Upper lobe of right lung (tissue), 1 donor: ENCODE measurements around the gene ASTN2. TPM values are rescaled to one million over a fixed set of nuclear protein-coding genes. Genes with fewer than 3 reads are reported as not detected.

ENCODE experiments used
- ATAC-seq: fragments of 200-7000 bp; cut with Tn5 transposase; one replicate; pipeline ENCODE4 v1.9.1; 2020; ENCODE audit warnings: mild to moderate bottlenecking, moderate library complexity
- DNase-seq: peaks from one replicate; pipeline ENCODE4 v3.0.0-alpha.2; 2020
- H3K27ac ChIP-seq: fragments of 200-600 bp; one replicate; pipeline ENCODE4 v1.8.0; 2022
- H3K27me3 ChIP-seq: fragments of 200-600 bp; one replicate; pipeline ENCODE4 v1.8.0; 2022; ENCODE audit warnings: mild to moderate bottlenecking
- H3K36me3 ChIP-seq: fragments of 200-600 bp; one replicate; pipeline ENCODE4 v1.8.0; 2022
- H3K4me1 ChIP-seq: fragments of 200-600 bp; one replicate; pipeline ENCODE4 v1.8.0; 2022
- H3K4me3 ChIP-seq: fragments of 200-600 bp; one replicate; pipeline ENCODE4 v1.8.0; 2022; ENCODE audit warnings: mild to moderate bottlenecking
- H3K9me3 ChIP-seq: fragments of 200-600 bp; one replicate; pipeline ENCODE4 v1.8.0; 2022
- intact Hi-C: fragments of 100-400 bp; cut with DNase I; formaldehyde crosslinking; loops from one replicate; pipeline ENCODE4 v1.11.0; 2022
- total RNA-seq: library from RNA; stranded (reverse); fragmentation: NEBNext Ultra II Directional; extraction: Animal tissue kit (Norgen Biotek cat#: 25700); gene quantifications from one replicate; pipeline ENCODE4 v1.2.1, GENCODE V29; 2021
- TF ChIP-seq, protein P1 (sequence below): fragments of 200-600 bp; IDR thresholded peaks from one replicate; pipeline ENCODE4 v1.8.0; 2022; ENCODE audit warnings: antibody characterized with exemption
- donor health status: DM: no; HTN: yes; CAD: no; lungs with severe emphysema.

Gene ASTN2
- total RNA-seq, 1 donor from 2014 or later = 3.8 TPM

DNA sequence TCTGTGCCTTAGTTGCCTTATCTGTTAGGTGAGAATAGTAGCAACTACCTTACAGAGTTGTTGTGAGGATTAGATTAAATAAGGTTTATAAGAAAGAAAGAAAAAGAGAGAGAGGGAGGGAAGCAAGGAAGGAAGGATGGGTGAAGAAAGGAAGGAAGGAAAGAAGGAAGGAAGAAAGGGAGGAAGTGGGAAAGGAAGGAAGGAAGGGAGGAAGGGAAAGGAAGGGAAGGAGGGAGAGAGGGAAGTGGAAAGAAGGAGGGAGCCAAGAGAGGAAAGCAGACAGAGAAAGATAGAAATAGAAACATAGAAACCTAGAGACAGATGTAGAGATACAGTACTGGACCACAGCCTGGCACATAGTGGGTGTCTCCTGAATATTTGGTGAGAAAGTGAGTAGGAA, 934.9 kb downstream of the ASTN2 start:
- H3K27me3 ChIP-seq = no peaks in the 10 kb centered on the region
- peaks cover 5% of the 10 kb centered on the region for H3K4me1 ChIP-seq
- H3K36me3 ChIP-seq = no peaks in the 10 kb centered on the region
- TF ChIP-seq, protein P1, sequence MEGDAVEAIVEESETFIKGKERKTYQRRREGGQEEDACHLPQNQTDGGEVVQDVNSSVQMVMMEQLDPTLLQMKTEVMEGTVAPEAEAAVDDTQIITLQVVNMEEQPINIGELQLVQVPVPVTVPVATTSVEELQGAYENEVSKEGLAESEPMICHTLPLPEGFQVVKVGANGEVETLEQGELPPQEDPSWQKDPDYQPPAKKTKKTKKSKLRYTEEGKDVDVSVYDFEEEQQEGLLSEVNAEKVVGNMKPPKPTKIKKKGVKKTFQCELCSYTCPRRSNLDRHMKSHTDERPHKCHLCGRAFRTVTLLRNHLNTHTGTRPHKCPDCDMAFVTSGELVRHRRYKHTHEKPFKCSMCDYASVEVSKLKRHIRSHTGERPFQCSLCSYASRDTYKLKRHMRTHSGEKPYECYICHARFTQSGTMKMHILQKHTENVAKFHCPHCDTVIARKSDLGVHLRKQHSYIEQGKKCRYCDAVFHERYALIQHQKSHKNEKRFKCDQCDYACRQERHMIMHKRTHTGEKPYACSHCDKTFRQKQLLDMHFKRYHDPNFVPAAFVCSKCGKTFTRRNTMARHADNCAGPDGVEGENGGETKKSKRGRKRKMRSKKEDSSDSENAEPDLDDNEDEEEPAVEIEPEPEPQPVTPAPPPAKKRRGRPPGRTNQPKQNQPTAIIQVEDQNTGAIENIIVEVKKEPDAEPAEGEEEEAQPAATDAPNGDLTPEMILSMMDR = no peak
- H3K9me3 ChIP-seq = no peaks in the 10 kb centered on the region
- no peak overlapping the region for H3K27ac ChIP-seq
- intact Hi-C loops = no loop called here
- DNase-seq (no peak), ATAC-seq (no peak)
- H3K4me3 ChIP-seq = no peak overlapping the region

DNA sequence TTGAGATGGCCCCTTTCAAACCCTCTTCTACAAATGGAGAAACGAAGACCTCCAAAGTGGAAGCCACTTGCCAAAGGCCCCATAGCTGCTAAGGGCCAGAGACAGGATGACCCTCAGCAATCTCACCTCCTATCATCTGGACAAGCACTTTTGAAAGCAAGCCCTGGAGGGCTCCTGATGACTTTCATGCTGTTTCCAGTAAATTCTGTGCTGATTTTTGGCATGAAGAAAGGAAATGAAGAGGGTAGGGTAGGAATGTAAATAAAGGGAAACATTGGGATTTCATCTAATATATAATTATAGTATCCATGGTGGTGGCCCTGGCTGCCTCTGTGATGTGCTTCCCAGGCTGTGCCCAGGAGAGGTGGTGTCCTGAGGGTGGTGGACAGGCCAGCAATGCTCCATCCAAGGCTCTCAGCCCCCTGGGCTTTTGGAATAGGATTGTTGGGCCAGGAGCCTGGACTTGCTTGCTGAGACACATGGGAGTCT, 935.8 kb downstream of the ASTN2 start:
- Histone ChIP-seq H3K27me3 (no peaks in the 10 kb centered on the region), H3K27ac (no peak overlapping the region), H3K36me3 (no peaks in the 10 kb centered on the region), H3K9me3 (no peaks in the 10 kb centered on the region), H3K4me3 (no peak overlapping the region), H3K4me1 (peaks cover 5% of the 10 kb centered on the region)
- ATAC-seq (no peak), DNase-seq (no peak)
- intact Hi-C loops = no loop called here
- TF ChIP-seq, protein P1 = no peak

DNA sequence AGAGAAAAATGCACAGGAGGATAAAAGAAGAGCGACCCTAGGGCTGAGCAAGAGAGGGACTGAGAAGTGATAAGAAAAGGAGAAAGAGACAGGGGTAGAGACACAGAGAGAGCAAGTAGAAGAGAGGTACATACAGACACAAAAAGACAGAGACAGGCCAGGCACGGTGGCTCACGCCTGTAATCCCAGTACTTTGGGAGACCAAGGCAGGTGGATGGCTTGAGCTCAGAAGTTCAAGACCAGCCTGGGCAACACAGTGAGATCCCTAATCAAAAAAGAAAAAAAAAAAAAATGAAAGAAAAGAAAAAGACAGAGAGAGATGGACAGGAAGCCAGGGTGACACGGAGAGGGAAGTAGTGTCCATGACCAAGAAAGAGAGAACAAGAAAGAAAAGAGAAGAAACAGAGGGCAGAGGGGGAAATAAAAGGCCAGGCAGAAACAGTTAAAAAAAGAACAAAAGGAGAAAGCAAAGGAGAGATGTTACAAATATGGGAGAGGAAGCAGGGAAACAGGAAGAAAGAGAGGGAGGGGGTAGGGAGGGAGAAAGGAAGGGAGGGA, 937.2 kb downstream of the ASTN2 start:
- Histone ChIP-seq H3K4me3 (no peak overlapping the region), H3K4me1 (no peaks in the 10 kb centered on the region), H3K27ac (peak overlapping the region; percentile 30), H3K27me3 (no peaks in the 10 kb centered on the region), H3K9me3 (no peaks in the 10 kb centered on the region), H3K36me3 (no peaks in the 10 kb centered on the region)
- TF ChIP-seq, protein P1 = no peak
- no peak for DNase-seq
- no peak for ATAC-seq
- intact Hi-C loops = no loop called here

DNA sequence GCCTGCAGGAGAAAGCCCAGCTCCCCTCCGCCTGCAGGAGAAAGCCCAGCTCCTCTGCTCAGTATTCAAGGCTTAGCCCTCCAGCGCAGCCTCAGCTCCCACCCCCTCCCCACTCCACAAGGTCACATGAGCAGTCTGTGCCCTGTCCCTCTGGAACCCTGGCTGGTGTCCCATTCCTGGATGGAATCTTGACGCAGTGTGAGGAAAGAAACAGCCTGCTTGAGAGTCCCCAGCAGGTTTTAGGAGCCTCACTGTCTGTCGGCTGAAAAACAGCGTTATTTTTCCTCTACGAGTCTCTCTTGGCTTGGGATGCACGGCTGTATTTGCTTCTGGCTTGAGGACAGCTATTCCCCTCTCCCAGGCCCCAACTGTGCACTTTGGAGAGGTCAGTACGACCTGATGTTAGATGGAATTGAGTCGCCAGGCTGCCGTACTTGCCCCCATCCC, 937.9 kb downstream of the ASTN2 start:
- H3K4me3 ChIP-seq = no peak overlapping the region
- H3K27ac ChIP-seq = peak overlapping the region; percentile 30
- peak; percentile 19 for ATAC-seq
- TF ChIP-seq, protein P1 = no peak
- H3K36me3 ChIP-seq = no peaks in the 10 kb centered on the region
- no peaks in the 10 kb centered on the region for H3K9me3 ChIP-seq
- intact Hi-C loops = no loop called here
- H3K4me1 ChIP-seq = peaks cover 2% of the 10 kb centered on the region
- no peak for DNase-seq
- no peaks in the 10 kb centered on the region for H3K27me3 ChIP-seq

DNA sequence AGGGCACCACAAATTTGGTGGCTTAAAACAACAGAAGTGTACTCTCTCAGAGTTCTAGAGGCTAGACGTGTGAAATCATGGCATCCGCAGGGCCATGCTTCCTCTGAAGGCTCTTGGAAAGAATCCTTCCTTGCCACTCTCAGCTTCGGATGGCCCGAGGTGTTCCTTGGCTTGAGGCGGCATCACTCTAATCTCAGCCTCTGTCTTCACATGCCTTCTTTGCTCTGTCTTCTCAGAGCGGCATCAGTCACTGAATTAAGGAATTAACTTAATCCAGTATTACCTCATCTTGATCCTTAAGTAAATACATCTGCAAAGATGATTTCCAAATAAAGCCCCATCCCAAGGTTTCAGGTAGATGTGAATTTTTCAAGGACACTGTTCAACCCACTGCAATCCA, 938.9 kb downstream of the ASTN2 start:
- Histone ChIP-seq H3K9me3 (no peaks in the 10 kb centered on the region), H3K4me1 (peaks cover 4% of the 10 kb centered on the region), H3K36me3 (no peaks in the 10 kb centered on the region), H3K27ac (no peak overlapping the region), H3K27me3 (no peaks in the 10 kb centered on the region), H3K4me3 (no peak overlapping the region)
- DNase-seq (no peak), ATAC-seq (no peak)
- intact Hi-C loops = no loop called here
- TF ChIP-seq, protein P1 = no peak

DNA sequence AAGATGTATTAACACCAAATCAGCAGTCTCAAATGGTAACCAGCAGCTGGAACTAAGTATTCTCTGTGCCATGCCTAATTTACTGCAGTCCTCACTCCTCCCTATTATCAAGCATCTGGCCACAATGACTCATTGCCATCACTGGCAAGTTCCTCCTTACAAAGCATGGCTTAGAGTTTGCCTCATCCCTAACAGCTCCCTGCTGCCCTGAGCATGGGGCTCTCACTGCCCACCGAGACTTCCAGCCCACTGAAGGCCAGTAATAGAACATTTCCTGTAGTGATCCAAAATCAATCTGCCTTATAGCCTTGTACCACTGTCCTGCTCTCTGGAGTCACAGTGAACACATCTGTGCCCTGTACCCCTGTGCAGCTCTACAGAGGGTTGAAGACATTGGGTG, 939.7 kb downstream of the ASTN2 start:
- ATAC-seq (no peak), DNase-seq (no peak)
- no peak overlapping the region for H3K27ac ChIP-seq
- intact Hi-C loops = no loop called here
- H3K4me3 ChIP-seq = no peak overlapping the region
- H3K9me3 ChIP-seq = no peaks in the 10 kb centered on the region
- peaks cover 11% of the 10 kb centered on the region for H3K4me1 ChIP-seq
- H3K36me3 ChIP-seq = no peaks in the 10 kb centered on the region
- TF ChIP-seq, protein P1 = no peak
- no peaks in the 10 kb centered on the region for H3K27me3 ChIP-seq
